Measurements from ENCODE around the gene SPTLC1.

SPTLC1 gene

GRCh38 chr9:92043002-92043401 lies 72.2 kb downstream of the SPTLC1 start:
- Histone ChIP-seq H3K9ac (ENCODE audit: low read length) (no peak overlapping the region), H3K18ac (ENCODE audit: low read length) (no peak overlapping the region), H3K4me3 (ENCODE audit: low read length) (no peak overlapping the region), H2AK5ac (ENCODE audit: low read length) (no peak overlapping the region), H3K23ac (ENCODE audit: low read length) (no peak overlapping the region), H4K8ac (ENCODE audit: low read depth, low read length) (no peak overlapping the region), H4K5ac (ENCODE audit: low read length) (no peak overlapping the region), H2BK15ac (replicated peaks; ENCODE audit: low read depth) (no peak overlapping the region), H3K79me2 (ENCODE audit: control insufficient read depth, insufficient read depth, low read length) (no peaks in the 10 kb centered on the region), H3K27me3 (ENCODE audit: insufficient read depth, low read length, poor library complexity) (no peaks in the 10 kb centered on the region), H3K4ac (ENCODE audit: low read depth, low read length) (no peak overlapping the region), H3K4me1 (ENCODE audit: control insufficient read depth, low read depth, low read length) (no peaks in the 10 kb centered on the region), H2BK120ac (ENCODE audit: low read depth, low read length) (no peak overlapping the region), H3K36me3 (ENCODE audit: control insufficient read depth, insufficient read depth, low read length) (peaks cover 10% of the 10 kb centered on the region), H3K56ac (ENCODE audit: low read length) (no peak overlapping the region), H2BK5ac (ENCODE audit: low read length) (no peak overlapping the region), H3K27ac (ENCODE audit: low read depth, low read length) (no peak overlapping the region), H3K4me2 (ENCODE audit: low read length) (no peak overlapping the region), H3K79me1 (ENCODE audit: low read length) (peaks cover under 1% of the 10 kb centered on the region)
- no peak for DNase-seq
- no CpG with 5 or more reads among the region's 3 CpGs for WGBS (ENCODE audit: extremely low coverage, insufficient coverage, low lambda C conversion rate)

- H3K79me2 ChIP-seq (ENCODE audit: control insufficient read depth, insufficient read depth, low read length): no peaks in the 10 kb centered on the region
- H3K27me3 ChIP-seq (ENCODE audit: insufficient read depth, low read length, poor library complexity): no peaks in the 10 kb centered on the region
- H3K4me2 ChIP-seq (ENCODE audit: low read length): no peak overlapping the region
- no peak for DNase-seq
- H2BK15ac ChIP-seq (replicated peaks; ENCODE audit: low read depth): no peak overlapping the region
- H3K4me3 ChIP-seq (ENCODE audit: low read length): no peak overlapping the region
- H4K8ac ChIP-seq (ENCODE audit: low read depth, low read length): no peak overlapping the region
- no peak overlapping the region for H3K23ac ChIP-seq (ENCODE audit: low read length)
- H2BK120ac ChIP-seq (ENCODE audit: low read depth, low read length): no peak overlapping the region
- no peak overlapping the region for H3K9ac ChIP-seq (ENCODE audit: low read length)
- peaks cover 10% of the 10 kb centered on the region for H3K36me3 ChIP-seq (ENCODE audit: control insufficient read depth, insufficient read depth, low read length)
- no peak overlapping the region for H4K5ac ChIP-seq (ENCODE audit: low read length)
- H2AK5ac ChIP-seq (ENCODE audit: low read length): no peak overlapping the region
- no peak overlapping the region for H2BK5ac ChIP-seq (ENCODE audit: low read length)
- no peak overlapping the region for H3K56ac ChIP-seq (ENCODE audit: low read length)
- no peak overlapping the region for H3K4ac ChIP-seq (ENCODE audit: low read depth, low read length)
- no peak overlapping the region for H3K27ac ChIP-seq (ENCODE audit: low read depth, low read length)
- no peaks in the 10 kb centered on the region for H3K79me1 ChIP-seq (ENCODE audit: low read length)
- H3K4me1 ChIP-seq (ENCODE audit: control insufficient read depth, low read depth, low read length): no peaks in the 10 kb centered on the region
- no peak overlapping the region for H3K18ac ChIP-seq (ENCODE audit: low read length)
- no CpG with 5 or more reads among the region's 1 CpG for WGBS (ENCODE audit: extremely low coverage, insufficient coverage, low lambda C conversion rate)
Measured at GRCh38 chr9:92042260-92042659, 73.0 kb downstream of the SPTLC1 start.

GRCh38 chr9:92036756-92037155 lies 78.5 kb downstream of the SPTLC1 start:
- Histone ChIP-seq H3K79me2 (ENCODE audit: control insufficient read depth, insufficient read depth, low read length) (no peaks in the 10 kb centered on the region), H3K23ac (ENCODE audit: low read length) (no peak overlapping the region), H3K36me3 (ENCODE audit: control insufficient read depth, insufficient read depth, low read length) (peaks cover 2% of the 10 kb centered on the region), H3K79me1 (ENCODE audit: low read length) (no peaks in the 10 kb centered on the region), H2AK5ac (ENCODE audit: low read length) (no peak overlapping the region), H3K9ac (ENCODE audit: low read length) (no peak overlapping the region), H3K56ac (ENCODE audit: low read length) (no peak overlapping the region), H3K27ac (ENCODE audit: low read depth, low read length) (no peak overlapping the region), H3K4me1 (ENCODE audit: control insufficient read depth, low read depth, low read length) (no peaks in the 10 kb centered on the region), H4K5ac (ENCODE audit: low read length) (no peak overlapping the region), H3K4ac (ENCODE audit: low read depth, low read length) (no peak overlapping the region), H2BK120ac (ENCODE audit: low read depth, low read length) (no peak overlapping the region), H3K4me2 (ENCODE audit: low read length) (no peak overlapping the region), H3K4me3 (ENCODE audit: low read length) (no peak overlapping the region), H2BK5ac (ENCODE audit: low read length) (no peak overlapping the region), H4K8ac (ENCODE audit: low read depth, low read length) (no peak overlapping the region), H3K27me3 (ENCODE audit: insufficient read depth, low read length, poor library complexity) (no peaks in the 10 kb centered on the region), H2BK15ac (replicated peaks; ENCODE audit: low read depth) (no peak overlapping the region), H3K18ac (ENCODE audit: low read length) (no peak overlapping the region)
- WGBS (ENCODE audit: extremely low coverage, insufficient coverage, low lambda C conversion rate): no CpG with 5 or more reads among the region's 2 CpGs
- no peak for DNase-seq

- Histone ChIP-seq H2AK5ac (ENCODE audit: low read length) (no peak overlapping the region), H3K4me3 (ENCODE audit: low read length) (no peak overlapping the region), H3K23ac (ENCODE audit: low read length) (no peak overlapping the region), H3K27me3 (ENCODE audit: insufficient read depth, low read length, poor library complexity) (no peaks in the 10 kb centered on the region), H2BK15ac (replicated peaks; ENCODE audit: low read depth) (no peak overlapping the region), H3K18ac (ENCODE audit: low read length) (no peak overlapping the region), H3K56ac (ENCODE audit: low read length) (no peak overlapping the region), H3K79me1 (ENCODE audit: low read length) (no peaks in the 10 kb centered on the region), H3K4me2 (ENCODE audit: low read length) (no peak overlapping the region), H3K4ac (ENCODE audit: low read depth, low read length) (no peak overlapping the region), H3K79me2 (ENCODE audit: control insufficient read depth, insufficient read depth, low read length) (no peaks in the 10 kb centered on the region), H3K9ac (ENCODE audit: low read length) (no peak overlapping the region), H2BK5ac (ENCODE audit: low read length) (no peak overlapping the region), H4K5ac (ENCODE audit: low read length) (no peak overlapping the region), H4K8ac (ENCODE audit: low read depth, low read length) (no peak overlapping the region), H3K27ac (ENCODE audit: low read depth, low read length) (no peak overlapping the region), H2BK120ac (ENCODE audit: low read depth, low read length) (no peak overlapping the region), H3K36me3 (ENCODE audit: control insufficient read depth, insufficient read depth, low read length) (peaks cover 2% of the 10 kb centered on the region), H3K4me1 (ENCODE audit: control insufficient read depth, low read depth, low read length) (no peaks in the 10 kb centered on the region)
- WGBS (ENCODE audit: extremely low coverage, insufficient coverage, low lambda C conversion rate): no CpG with 5 or more reads among the region's 5 CpGs
- DNase-seq: no peak
Measured at GRCh38 chr9:92036411-92036746, 78.8 kb downstream of the SPTLC1 start.

- no peak overlapping the region for H3K23ac ChIP-seq (ENCODE audit: low read length)
- WGBS (ENCODE audit: extremely low coverage, insufficient coverage, low lambda C conversion rate): 100% methylated on average over 2 of the region's 12 CpGs
- no peak overlapping the region for H3K9ac ChIP-seq (ENCODE audit: low read length)
- H3K56ac ChIP-seq (ENCODE audit: low read length): no peak overlapping the region
- H3K4ac ChIP-seq (ENCODE audit: low read depth, low read length): no peak overlapping the region
- DNase-seq: no peak
- H3K36me3 ChIP-seq (ENCODE audit: control insufficient read depth, insufficient read depth, low read length): peaks cover 2% of the 10 kb centered on the region
- no peaks in the 10 kb centered on the region for H3K4me1 ChIP-seq (ENCODE audit: control insufficient read depth, low read depth, low read length)
- no peak overlapping the region for H2BK15ac ChIP-seq (replicated peaks; ENCODE audit: low read depth)
- H3K4me3 ChIP-seq (ENCODE audit: low read length): no peak overlapping the region
- H3K18ac ChIP-seq (ENCODE audit: low read length): no peak overlapping the region
- H2BK5ac ChIP-seq (ENCODE audit: low read length): no peak overlapping the region
- H4K5ac ChIP-seq (ENCODE audit: low read length): no peak overlapping the region
- H3K27me3 ChIP-seq (ENCODE audit: insufficient read depth, low read length, poor library complexity): no peaks in the 10 kb centered on the region
- H3K27ac ChIP-seq (ENCODE audit: low read depth, low read length): no peak overlapping the region
- H2BK120ac ChIP-seq (ENCODE audit: low read depth, low read length): no peak overlapping the region
- no peak overlapping the region for H4K8ac ChIP-seq (ENCODE audit: low read depth, low read length)
- H3K79me1 ChIP-seq (ENCODE audit: low read length): no peaks in the 10 kb centered on the region
- no peak overlapping the region for H2AK5ac ChIP-seq (ENCODE audit: low read length)
- H3K4me2 ChIP-seq (ENCODE audit: low read length): no peak overlapping the region
- H3K79me2 ChIP-seq (ENCODE audit: control insufficient read depth, insufficient read depth, low read length): no peaks in the 10 kb centered on the region
Measured at GRCh38 chr9:92035687-92036410, 79.4 kb downstream of the SPTLC1 start.

- WGBS (ENCODE audit: extremely low coverage, insufficient coverage, low lambda C conversion rate): no CpG with 5 or more reads among the region's 4 CpGs
- Histone ChIP-seq H3K23ac (ENCODE audit: low read length) (no peak overlapping the region), H2BK120ac (ENCODE audit: low read depth, low read length) (no peak overlapping the region), H3K27ac (ENCODE audit: low read depth, low read length) (no peak overlapping the region), H3K27me3 (ENCODE audit: insufficient read depth, low read length, poor library complexity) (no peaks in the 10 kb centered on the region), H4K8ac (ENCODE audit: low read depth, low read length) (no peak overlapping the region), H3K4ac (ENCODE audit: low read depth, low read length) (no peak overlapping the region), H3K79me1 (ENCODE audit: low read length) (no peaks in the 10 kb centered on the region), H3K4me1 (ENCODE audit: control insufficient read depth, low read depth, low read length) (no peaks in the 10 kb centered on the region), H3K9ac (ENCODE audit: low read length) (no peak overlapping the region), H4K5ac (ENCODE audit: low read length) (no peak overlapping the region), H3K36me3 (ENCODE audit: control insufficient read depth, insufficient read depth, low read length) (peaks cover 2% of the 10 kb centered on the region), H3K79me2 (ENCODE audit: control insufficient read depth, insufficient read depth, low read length) (no peaks in the 10 kb centered on the region), H3K4me2 (ENCODE audit: low read length) (no peak overlapping the region), H2AK5ac (ENCODE audit: low read length) (no peak overlapping the region), H3K4me3 (ENCODE audit: low read length) (no peak overlapping the region), H2BK5ac (ENCODE audit: low read length) (no peak overlapping the region), H2BK15ac (replicated peaks; ENCODE audit: low read depth) (no peak overlapping the region), H3K18ac (ENCODE audit: low read length) (no peak overlapping the region), H3K56ac (ENCODE audit: low read length) (no peak overlapping the region)
- DNase-seq: no peak
Measured at GRCh38 chr9:92035146-92035545, 80.1 kb downstream of the SPTLC1 start.
